GM18861 (cell line): ENCODE data around the gene METTL15.
"Not testable (repeated sequence)": the region's sequence is repeated elsewhere in the genome, so short reads cannot be mapped to it uniquely, and the experiment has no call there.

Experiments
- ATAC-seq: cut with Tn5 transposase; IDR thresholded peaks from one replicate; pipeline ENCODE4 v1.9.1; 2021; ENCODE audit not compliant: unreplicated experiment

METTL15 gene, protein sequence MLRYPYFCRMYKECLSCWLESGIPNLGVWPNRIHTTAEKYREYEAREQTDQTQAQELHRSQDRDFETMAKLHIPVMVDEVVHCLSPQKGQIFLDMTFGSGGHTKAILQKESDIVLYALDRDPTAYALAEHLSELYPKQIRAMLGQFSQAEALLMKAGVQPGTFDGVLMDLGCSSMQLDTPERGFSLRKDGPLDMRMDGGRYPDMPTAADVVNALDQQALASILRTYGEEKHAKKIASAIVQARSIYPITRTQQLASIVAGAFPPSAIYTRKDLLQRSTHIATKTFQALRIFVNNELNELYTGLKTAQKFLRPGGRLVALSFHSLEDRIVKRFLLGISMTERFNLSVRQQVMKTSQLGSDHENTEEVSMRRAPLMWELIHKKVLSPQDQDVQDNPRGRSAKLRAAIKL

DNA sequence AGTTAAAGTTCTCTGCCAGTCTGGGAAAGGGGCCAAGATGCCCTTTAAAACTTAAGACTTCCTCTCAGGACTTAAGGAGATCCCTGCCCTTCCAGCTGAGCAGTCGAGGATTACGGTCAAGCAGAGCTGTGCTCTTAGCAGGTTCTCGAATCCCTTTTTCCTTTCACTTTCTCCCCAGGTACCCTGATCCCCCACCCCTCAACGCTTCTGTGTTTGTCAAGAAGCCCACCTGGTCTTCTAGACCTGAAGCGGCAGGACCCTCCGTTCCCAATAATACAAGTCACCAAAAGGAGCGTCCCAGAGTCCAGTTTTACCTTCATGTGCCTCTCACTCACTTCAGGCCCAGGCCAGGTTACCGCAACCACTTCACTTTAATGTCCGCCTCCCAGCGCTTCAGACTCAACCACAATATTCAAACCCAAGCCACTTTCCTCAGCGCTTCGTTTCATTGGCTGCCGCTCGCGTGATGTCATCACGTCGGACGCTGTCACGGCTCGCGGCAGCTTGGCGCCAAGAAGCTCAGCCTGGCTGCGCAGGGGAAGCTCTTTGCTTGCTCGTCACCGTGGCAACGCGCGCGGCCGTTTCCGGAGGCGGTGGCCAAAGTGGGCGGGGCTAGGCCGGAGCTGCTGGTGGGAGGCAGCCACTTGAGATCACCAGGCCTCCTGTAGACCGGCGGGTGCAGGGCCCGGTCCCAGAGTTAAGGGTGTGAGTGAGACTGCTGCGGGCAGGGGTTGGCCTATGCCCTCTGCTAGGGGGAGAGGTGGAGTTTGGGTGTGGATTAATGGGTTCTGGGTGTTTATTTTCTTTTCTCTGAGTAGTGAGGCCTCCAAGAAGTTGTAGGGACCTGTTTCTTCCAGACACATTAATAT, at the start of gene METTL15, which contains the start of gene KIF18A:
METTL15 (plus strand) TSS at position 639 of the 869 bp plus-strand sequence. CDS start 4,947 bp downstream, outside the sequence.
KIF18A (minus strand) TSS at position 407 of the 869 bp plus-strand sequence. CDS start 10,209 bp downstream, outside the sequence.
- peak; percentile 93 for ATAC-seq

DNA sequence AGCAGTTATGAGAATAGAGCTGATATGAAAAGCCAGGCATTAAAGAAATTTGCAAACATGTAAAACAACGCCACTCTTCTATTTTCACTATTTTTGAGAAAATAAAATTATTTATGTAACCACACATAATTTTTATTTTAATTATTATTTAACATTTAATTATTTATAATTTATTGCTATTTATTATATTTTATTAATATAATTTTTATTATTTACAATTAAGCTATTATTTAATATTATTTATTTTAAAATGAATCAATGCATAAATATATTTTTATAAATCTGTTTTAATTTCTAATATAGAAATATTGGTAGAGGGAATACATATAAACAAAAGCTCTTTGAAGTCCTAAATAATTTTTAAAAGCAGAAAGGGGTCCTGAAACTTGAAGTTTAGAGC, 36.9 kb upstream of the METTL15 start:
- no peak for ATAC-seq

DNA sequence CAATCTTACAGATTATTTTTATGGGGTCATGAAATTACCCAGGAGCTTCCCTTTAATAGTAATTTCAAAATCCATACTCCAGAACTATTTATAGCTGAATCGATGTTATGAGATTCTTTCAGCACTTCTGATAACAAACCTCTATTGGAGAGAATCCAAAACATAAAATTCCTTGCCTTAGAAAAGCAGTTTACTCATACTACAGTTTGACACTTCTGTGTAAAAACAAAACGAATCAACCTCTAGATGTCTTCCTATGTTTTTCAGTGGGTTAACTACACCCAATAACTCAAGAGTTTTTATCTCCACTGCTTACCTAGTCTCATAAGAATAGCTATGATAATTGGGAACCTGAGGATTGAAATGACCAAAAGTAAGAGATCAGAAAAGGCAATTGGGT, 35.9 kb upstream of the METTL15 start:
- ATAC-seq = no peak

DNA sequence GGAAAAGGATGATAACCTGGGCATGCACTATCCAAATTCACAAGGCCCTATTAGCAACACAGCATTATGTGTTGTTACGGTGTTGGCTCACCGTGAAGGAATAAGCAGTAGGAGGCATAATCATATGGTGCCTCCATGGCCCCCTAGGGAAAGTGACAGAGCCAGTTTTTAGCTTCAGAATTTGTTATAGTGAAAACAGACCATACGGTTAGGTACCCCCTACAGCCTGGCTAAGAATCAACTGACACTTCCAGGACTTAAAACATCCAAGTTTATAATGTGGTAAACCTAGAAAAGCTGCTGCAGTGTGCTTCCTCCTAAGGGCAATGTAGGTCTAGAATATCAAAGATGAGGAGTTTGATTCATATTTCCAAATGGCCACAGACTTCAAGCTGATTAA, 30.7 kb upstream of the METTL15 start:
- ATAC-seq = no peak

DNA sequence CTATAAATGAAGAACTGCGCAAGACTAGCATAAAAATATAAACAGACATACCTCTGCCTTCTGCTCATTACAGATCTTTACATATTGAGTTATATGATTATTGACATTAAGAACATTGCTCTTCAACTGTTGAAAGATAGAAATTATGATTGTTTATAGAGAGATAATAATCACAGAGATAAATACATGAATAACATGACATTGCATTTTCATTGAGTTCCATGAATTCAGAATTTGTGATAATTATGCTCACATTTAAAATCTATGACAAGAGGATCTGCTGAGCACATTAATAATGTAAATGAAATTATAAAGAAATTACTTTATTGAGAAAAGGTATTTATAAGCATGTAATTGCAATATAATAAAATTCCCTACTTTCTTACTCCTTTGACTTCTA, 25.1 kb upstream of the METTL15 start:
- no peak for ATAC-seq

DNA sequence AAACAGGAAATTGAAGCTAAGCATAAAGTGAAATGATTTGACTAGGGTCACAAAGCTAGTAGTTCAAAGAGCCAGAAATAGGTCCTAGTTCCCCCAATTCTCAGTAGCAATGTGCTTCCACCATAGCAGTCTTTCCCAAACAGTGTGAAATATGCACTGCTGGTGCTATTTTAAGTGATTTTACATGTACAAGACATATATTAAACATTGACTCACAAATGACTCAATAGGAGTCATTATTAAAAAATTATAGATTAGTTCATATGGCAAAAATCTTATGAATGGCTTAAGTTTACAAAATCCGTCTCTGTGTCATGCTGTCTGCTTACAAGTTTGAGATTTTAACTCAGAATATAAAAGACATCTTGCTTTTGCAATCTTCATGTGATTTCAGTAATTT, 21.6 kb upstream of the METTL15 start:
- ATAC-seq = no peak

DNA sequence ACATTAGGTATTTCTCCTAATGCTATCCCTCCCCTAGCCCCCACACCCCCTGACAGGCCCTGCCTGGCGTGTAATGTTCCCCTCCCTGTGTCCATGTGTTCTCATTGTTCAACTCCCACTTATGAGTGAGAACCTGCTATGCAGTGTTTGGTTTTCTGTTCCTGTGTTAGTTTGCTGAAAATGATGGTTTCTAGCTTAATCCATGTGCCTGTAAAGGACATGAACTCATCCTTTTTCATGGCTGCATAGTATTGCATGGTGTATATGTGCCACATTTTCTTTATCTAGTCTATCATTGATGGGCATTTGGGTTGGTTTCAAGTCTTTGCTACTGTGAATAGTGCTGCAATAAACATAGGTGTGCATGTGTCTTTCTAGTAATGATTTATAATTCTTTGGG, 21.0 kb upstream of the METTL15 start:
- not testable (repeated sequence) for ATAC-seq

DNA sequence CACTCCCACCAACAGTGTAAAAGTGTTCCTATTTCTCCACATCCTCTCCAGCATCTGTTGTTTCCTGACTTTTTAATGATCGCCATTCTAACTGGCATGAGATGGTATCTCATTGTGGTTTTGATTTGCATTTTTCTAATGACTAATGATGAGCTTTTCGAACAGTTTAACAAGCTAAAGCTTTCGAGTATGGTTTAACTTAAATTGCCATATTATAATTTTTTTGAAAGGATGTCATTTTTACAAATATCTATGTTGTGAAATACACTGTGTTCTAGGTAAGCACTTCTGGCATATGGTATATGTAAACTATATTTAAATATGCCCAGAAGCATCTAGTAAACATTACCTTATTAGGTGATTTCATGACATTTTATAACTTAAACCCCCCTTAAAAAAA, 20.5 kb upstream of the METTL15 start:
- not testable (repeated sequence) for ATAC-seq

DNA sequence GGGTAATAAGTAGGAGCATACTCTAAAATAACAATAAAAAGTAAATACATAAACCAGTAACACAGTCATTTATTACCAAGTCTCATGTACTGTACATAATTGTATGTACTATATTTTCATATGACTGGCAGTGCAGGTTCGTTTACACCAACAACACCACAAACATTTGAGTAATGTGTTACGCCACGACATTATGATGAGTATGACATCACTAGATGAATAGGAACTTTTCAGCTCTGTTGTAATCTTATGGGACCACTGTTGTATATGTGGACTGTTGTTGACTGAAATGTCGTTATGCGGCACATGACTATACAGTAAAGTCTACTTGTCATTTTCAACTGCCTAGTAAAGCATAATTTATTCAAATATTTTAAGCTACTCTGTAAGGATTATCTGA, 18.8 kb upstream of the METTL15 start:
- ATAC-seq = no peak

DNA sequence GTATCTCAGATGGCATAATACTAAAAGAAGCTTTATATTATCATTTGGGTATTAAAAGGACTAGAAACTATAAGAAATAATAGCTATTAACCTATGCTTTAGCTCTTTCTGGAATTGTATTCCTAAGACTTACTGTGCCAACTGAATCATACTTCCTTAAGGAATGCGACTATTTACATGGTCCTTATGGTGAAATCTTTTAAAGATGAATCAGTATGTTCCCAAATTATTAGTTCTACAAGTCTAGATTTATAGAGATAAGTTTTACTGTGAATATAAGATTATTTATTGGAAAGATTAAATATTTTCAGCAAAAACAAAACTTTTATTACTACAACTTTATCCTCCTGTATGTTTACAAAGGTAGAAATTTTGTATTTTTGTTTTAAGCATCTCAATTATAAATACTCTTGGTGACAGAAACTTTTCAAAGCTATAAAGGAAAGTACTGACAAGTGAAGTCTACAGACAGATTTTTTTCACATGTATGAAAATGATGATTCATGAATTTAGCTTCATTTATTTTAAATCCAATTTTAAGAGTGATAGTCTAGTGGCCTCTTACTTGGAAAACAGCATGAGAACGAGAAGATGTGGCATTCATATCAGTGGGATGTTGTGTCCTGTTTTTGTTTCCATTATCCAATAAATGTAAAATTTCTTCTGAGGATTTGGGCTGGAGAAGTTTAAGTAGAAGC, 18.0 kb upstream of the METTL15 start:
- no peak for ATAC-seq

DNA sequence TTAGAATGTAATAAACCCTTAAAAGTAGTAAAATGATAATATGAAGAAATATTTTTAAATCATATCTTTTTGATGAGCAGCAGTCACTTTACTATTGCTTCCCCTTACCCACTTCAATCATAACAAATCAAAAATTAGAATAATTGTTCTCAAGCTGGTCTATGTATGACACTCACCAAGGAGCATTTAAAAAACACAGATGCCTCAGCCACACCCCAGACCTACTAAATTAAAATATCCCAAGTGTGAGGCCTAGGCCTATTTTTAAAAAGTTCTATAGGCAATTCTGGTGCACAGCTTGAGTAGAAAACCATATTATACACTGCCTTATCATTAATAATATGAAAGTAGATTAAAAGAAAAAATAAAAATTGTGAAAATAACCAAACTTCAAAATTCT, 15.4 kb upstream of the METTL15 start:
- ATAC-seq = no peak

DNA sequence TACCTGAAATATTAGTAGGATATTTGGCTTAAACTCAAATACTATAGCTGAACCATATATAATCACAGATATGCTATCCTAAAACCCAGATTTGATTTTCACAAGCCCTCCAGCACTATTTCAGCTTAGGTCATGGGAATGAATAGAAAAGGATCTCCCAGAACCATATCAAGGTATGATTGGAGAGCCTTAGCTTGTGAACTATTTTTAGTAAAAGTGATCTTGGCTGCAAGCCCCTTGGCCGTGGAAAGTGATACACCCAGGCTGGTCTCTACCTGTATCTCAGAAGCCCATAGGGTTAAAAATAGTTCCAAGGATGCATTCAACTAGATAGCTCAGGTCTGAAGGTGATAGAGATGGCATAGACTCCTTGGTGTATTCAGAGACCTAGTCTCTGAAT, 9.9 kb upstream of the METTL15 start:
- no peak for ATAC-seq

DNA sequence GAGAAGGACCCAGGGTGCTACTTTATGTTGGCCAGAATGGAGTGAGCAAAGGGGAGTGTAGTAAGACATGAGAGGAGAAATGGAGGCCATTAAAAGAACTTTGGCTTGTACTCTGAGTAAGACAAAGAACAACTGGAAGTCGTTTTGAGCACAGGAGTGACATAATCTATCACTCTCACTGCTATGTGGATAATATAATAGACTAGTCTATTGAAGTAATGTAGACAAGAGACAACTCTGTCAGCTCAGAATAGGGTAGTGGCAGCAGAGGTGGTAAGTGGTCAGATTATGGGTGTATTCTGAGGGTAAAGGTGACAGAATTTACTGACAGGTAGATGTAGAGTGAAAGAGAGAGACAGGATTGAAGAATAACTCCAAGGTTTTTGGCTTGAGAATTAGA, 8.5 kb upstream of the METTL15 start:
- ATAC-seq = no peak

DNA sequence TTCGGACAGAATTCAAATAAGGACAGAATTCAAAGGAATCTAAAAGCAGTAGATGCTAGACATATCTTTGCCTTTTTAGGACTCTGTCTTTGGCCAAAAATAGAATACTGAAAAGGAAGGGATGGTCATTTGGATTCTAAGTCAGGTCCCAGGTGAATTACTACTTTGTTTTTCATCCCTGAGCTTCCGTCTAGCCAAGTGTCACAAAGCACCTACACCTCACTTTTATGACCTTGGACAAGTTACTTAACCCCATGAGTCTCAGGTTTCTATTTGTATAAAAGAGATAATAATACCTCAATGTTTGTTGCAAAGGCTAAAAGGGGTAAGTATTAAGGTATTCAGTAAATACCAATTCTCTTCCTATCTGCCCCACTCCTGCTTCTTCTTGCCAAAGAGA, 7.5 kb upstream of the METTL15 start:
- ATAC-seq = no peak

DNA sequence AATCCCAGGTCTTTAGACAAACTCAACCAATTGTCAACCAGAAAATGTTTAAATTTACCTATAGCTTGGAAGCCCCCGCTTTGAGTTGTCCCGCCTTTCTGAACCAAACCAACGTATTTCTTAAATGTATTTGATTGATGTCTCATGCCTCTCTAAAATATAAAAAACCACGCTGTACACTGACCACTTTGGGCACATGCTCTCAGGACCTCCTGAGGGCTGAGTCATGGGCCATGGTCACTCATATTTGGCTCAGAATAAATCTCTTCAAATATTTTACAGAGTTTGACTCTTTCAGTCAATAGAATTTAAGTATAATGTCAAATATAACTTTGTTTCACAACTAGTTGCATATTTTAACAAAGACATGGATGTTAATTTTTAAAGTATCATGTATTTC, 5.9 kb upstream of the METTL15 start:
- not testable (repeated sequence) for ATAC-seq

DNA sequence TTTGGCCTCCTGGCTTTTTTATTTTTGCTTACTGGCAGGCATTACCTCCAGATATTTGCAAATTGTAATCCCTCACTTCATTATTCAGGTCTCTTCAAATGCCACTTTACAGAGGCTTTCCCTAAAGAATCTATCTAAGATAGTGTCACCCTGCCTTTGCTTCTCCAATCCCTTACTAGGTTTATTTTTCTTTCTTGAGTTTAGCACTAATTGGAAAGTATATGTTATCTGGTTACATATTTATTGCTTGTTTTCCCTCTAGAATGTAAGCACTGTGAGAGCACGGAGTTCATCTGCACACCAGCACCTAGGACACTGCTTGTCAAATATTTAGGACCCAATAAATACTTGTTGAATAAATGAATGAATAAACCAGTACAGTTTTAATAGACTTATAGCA, 3.8 kb upstream of the METTL15 start:
- no peak for ATAC-seq

DNA sequence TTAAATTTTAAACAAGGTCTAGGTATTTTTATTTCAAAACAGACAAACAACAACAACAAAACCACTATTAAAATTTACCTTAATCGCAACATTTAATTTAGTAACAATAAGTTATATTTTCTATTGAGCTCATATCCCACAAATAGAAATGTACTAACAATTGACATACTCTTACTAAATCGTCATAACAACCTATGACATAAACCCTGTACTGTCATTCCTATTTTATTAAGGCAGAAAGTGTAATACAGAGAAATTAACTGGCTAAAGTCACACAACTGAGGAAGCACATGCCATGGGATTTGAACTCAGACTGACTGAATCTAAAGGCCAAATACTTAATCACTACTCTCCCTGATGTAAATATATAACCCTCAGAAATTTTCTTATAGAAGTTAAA, 3.2 kb upstream of the METTL15 start:
- ATAC-seq = no peak

DNA sequence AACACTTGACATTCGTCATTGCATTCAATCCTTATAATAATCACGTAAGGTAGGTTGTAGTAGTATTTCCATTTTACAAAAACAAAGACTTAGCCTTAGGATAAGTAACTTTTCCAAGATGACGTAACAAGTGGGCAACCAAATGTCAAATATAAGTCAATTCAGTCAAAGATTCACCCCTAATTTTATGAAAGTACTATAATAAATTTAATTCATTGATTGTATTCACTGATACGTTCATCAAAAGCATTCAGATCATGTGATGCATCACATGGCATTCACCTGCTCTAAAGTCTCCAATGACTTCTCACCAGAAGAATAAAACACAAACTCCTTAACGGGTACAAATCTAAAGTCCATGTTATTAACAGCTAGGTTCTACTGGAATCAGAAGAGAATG, 2.3 kb upstream of the METTL15 start:
- ATAC-seq = no peak

DNA sequence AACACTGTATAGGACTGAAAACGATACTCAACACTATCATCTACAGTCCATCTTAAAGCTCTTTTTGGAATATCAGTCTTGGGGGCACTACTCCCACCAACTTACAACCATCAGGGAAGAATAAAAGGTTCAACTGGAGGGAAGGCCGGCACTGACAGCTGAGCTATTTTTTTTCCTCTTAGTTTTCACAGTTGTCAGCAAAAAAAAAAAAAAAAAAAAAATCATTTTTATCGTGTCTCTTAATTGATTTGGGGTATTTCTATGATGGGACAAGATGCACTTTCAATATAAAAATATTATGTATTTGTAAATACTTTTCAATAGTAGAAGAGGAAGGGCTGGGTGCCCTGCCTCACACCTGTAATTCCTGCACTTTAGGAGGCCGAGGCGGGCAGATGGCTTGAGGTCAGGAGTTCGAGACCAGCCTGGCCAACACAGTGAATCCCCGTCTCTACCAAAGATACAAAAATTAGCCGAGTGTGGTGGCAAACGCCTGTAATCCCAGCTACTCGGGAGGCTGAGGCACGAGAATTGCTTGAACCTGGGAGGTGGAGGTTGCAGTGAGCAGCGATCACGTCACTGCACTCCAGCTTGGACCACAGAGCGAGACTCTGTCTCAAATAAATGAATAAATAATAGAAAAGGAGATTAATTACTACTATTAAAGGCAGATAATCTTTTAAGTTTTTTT, 1.7 kb upstream of the METTL15 start:
- ATAC-seq = no peak

DNA sequence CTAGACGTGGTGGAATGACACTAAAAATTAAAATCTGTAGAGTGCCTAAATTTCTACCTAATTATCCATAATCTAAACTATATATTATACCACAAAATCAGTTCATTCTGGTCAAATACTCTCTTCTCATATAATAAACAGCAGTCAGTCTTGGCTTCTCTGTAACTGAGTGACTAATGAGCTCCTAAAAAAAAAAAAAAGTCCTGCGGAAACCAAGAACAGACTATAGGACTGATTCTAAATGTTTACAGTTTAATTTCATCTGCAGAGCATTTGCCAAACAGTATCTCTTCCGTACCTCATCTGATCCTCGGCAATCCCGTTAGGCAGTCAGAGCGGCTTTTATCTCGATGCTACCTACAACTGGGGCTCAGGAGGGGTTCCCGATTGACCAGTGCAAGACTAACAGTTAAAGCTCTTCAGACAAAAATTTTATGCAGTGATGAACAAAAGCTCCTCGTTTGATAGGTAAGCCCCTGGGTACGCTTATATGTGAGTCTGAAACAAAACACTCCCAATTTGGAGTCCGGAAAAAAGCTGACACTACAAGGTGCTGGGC, 918 bp upstream of the METTL15 start:
- ATAC-seq = no peak
